H1 (cell line): ENCODE measurements around the gene CTNND2.

ENCODE experiments used
- ATF2 ChIP-seq: IDR thresholded peaks from 2 replicates; pipeline ENCODE4 v1.6.1; 2012; ENCODE audit warnings: low read length, inconsistent platforms
- CBX8 ChIP-seq: fragments of 300-800, 300-1000 bp; sonication (generic); IDR thresholded peaks from 2 replicates; pipeline ENCODE4 v1.7.1; 2016; ENCODE audit warnings: low read depth, low read length, borderline replicate concordance
- EP300 ChIP-seq, 2 experiments: IDR thresholded peaks; 1 replicate in 1 of 2; 2 replicates in 1 of 2; pipeline ENCODE4 v1.6.1; 2011 to 2012; ENCODE audit warnings: low read depth in 2 of 2, low read length in 2 of 2, mild to moderate bottlenecking in 2 of 2, borderline replicate concordance in 1 of 2, inconsistent platforms in 1 of 2, moderate library complexity in 1 of 2
- HDAC6 ChIP-seq: IDR thresholded peaks from one replicate; pipeline ENCODE4 v1.7.1; 2012; ENCODE audit warnings: low read depth, mild to moderate bottlenecking, inconsistent platforms, low read length, moderate library complexity
- MAFK ChIP-seq: IDR thresholded peaks from 2 replicates; pipeline ENCODE4 v1.6.1; 2012; ENCODE audit warnings: low read depth, mild to moderate bottlenecking, improper control_type of control experiment, low read length
- MAX ChIP-seq: IDR thresholded peaks from 2 replicates; pipeline ENCODE4 v1.6.1; 2012; ENCODE audit warnings: inconsistent platforms
- POLR2A ChIP-seq, 2 experiments: IDR thresholded peaks; 1 replicate in 1 of 2; 2 replicates in 1 of 2; pipeline ENCODE4 v1.6.1; 2011; ENCODE audit warnings: low read depth in 2 of 2, low read length in 2 of 2, mild to moderate bottlenecking in 2 of 2; ENCODE audit errors: control extremely low read depth in 1 of 2
- TCF12 ChIP-seq: IDR thresholded peaks from 2 replicates; pipeline ENCODE4 v1.6.1; 2011; ENCODE audit warnings: low read depth, mild to moderate bottlenecking, low read length
- TF ChIP-seq, protein P1 (sequence below), 3 experiments: IDR thresholded peaks; 1 replicate in 2 of 3; 2 replicates in 1 of 3; pipeline versions ENCODE4 v1.5.1 to v1.6.1; 2011; ENCODE audit warnings: low read length in 3 of 3, mild to moderate bottlenecking in 3 of 3, inconsistent platforms in 2 of 3, low read depth in 1 of 3, moderate library complexity in 1 of 3; ENCODE audit not compliant: insufficient read depth in 1 of 3; ENCODE audit errors: control extremely low read depth in 1 of 3

- TF ChIP-seq ATF2 (no peak), MAFK (no peak), EP300 (IDR thresholded peaks at IDR 0.05; ENCODE audit: borderline replicate concordance in 1 of 2, low read depth in 2 of 2, low read length in 2 of 2) (no peak), POLR2A (IDR thresholded peaks at IDR 0.05; ENCODE audit: control extremely low read depth in 1 of 2, low read depth in 2 of 2, low read length in 2 of 2) (no peak), TCF12 (no peak), HDAC6 (no peak), CBX8 (no peak), MAX (no peak)
- TF ChIP-seq, protein P1, sequence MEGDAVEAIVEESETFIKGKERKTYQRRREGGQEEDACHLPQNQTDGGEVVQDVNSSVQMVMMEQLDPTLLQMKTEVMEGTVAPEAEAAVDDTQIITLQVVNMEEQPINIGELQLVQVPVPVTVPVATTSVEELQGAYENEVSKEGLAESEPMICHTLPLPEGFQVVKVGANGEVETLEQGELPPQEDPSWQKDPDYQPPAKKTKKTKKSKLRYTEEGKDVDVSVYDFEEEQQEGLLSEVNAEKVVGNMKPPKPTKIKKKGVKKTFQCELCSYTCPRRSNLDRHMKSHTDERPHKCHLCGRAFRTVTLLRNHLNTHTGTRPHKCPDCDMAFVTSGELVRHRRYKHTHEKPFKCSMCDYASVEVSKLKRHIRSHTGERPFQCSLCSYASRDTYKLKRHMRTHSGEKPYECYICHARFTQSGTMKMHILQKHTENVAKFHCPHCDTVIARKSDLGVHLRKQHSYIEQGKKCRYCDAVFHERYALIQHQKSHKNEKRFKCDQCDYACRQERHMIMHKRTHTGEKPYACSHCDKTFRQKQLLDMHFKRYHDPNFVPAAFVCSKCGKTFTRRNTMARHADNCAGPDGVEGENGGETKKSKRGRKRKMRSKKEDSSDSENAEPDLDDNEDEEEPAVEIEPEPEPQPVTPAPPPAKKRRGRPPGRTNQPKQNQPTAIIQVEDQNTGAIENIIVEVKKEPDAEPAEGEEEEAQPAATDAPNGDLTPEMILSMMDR (IDR thresholded peaks at IDR 0.05; ENCODE audit: control extremely low read depth in 1 of 3, insufficient read depth in 1 of 3, low read depth in 1 of 3, low read length in 3 of 3) = no peak
Observed at GRCh38 chr5:11010429-11011210, 893.6 kb downstream of the CTNND2 start.
